Cardiac muscle cell (in vitro differentiated cells and primary cell): Measurements from ENCODE around the gene SERPINE3. TPM values are rescaled to one million over a fixed set of nuclear protein-coding genes. Genes with fewer than 3 reads are reported as not detected.

Source experiments
- DNase-seq, 2 donors: peaks; one replicate each; pipeline versions ENCODE4 v3.0.0 to v3.0.0-alpha.2; 2010 to 2017; ENCODE audit warnings: low read depth in 1 of 2, low spot score in 1 of 2
- H3K27ac ChIP-seq: fragments of 200-600 bp; sonication (generic); 2 replicates; pipeline ENCODE4 v1.5.1; 2016
- H3K27me3 ChIP-seq: fragments of 200-600 bp; sonication (generic); 2 replicates; pipeline ENCODE4 v1.6.0; 2016; ENCODE audit warnings: control low read depth
- H3K36me3 ChIP-seq: fragments of 200-600 bp; sonication (generic); 2 replicates; pipeline ENCODE4 v1.5.1; 2016; ENCODE audit warnings: control low read depth
- H3K4me1 ChIP-seq: fragments of 200-600 bp; sonication (generic); 2 replicates; pipeline ENCODE4 v1.8.1; 2017; ENCODE audit warnings: low read depth, mild to moderate bottlenecking, mixed run types
- H3K4me3 ChIP-seq: fragments of 200-600 bp; sonication (generic); 2 replicates; pipeline ENCODE4 v1.5.1; 2016; ENCODE audit warnings: mild to moderate bottlenecking
- H3K9me3 ChIP-seq: fragments of 200-600 bp; sonication (generic); 2 replicates; pipeline ENCODE4 v1.5.1; 2017; ENCODE audit warnings: low read depth, mild to moderate bottlenecking, control low read depth
- CTCF ChIP-seq: IDR thresholded peaks from 2 replicates; pipeline ENCODE4 v1.5.1; 2012; ENCODE audit warnings: low read depth, mild to moderate bottlenecking, low read length
- polyA plus RNA-seq: library from polyadenylated mRNA; unstranded; fragments of >200 nt; fragmentation: Nextera tagmentation; extraction: Ambion mirVana; gene quantifications from 2 replicates; pipeline ENCODE4 v1.2.1, GENCODE V29; 2016
- total RNA-seq: library from RNA; depleted of rRNA; stranded (reverse); fragments of >200 nt; gene quantifications from 2 replicates; pipeline ENCODE4 v1.2.3, GENCODE V29; 2016

Gene SERPINE3
- total and polyA plus RNA-seq, 2 experiments from 2014 or later: 0.74 to 0.92 TPM

DNA sequence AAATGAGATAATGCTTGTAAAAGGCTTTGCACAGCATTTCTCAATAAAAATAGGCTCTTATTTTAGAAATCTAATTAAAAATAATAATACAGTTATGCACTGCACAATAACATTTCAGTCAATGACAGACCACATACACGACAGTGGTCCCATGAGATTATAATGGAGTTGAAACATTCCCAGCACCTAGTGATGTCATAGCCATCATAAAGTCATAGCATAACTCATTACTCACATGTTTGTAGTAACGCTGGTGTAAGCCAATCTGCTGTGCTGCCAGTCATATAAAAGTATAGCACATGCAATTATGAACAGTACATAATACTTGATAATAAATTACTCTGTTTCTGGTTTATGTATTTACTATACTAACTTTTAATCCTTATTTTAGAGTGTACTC is 12.7 kb upstream of the SERPINE3 start:
- Histone ChIP-seq H3K9me3 (no peaks in the 10 kb centered on the region), H3K4me3 (no peak overlapping the region), H3K27ac (no peak overlapping the region), H3K27me3 (no peaks in the 10 kb centered on the region), H3K4me1 (no peaks in the 10 kb centered on the region), H3K36me3 (no peaks in the 10 kb centered on the region)
- no peak for TF ChIP-seq CTCF
- no peak for DNase-seq

GRCh38 chr13:51327961-51328360 is 11.5 kb upstream of the SERPINE3 start:
- H3K36me3 ChIP-seq: no peaks in the 10 kb centered on the region
- no peaks in the 10 kb centered on the region for H3K9me3 ChIP-seq
- DNase-seq: no peak
- no peak overlapping the region for H3K27ac ChIP-seq
- no peak for TF ChIP-seq CTCF
- H3K4me1 ChIP-seq: no peaks in the 10 kb centered on the region
- no peaks in the 10 kb centered on the region for H3K27me3 ChIP-seq
- H3K4me3 ChIP-seq: no peak overlapping the region

GRCh38 chr13:51328488-51328887 is 11.0 kb upstream of the SERPINE3 start:
- no peak overlapping the region for H3K27ac ChIP-seq
- no peaks in the 10 kb centered on the region for H3K9me3 ChIP-seq
- no peak for TF ChIP-seq CTCF
- no peaks in the 10 kb centered on the region for H3K27me3 ChIP-seq
- H3K36me3 ChIP-seq: no peaks in the 10 kb centered on the region
- H3K4me3 ChIP-seq: no peak overlapping the region
- DNase-seq: no peak
- no peaks in the 10 kb centered on the region for H3K4me1 ChIP-seq

DNA sequence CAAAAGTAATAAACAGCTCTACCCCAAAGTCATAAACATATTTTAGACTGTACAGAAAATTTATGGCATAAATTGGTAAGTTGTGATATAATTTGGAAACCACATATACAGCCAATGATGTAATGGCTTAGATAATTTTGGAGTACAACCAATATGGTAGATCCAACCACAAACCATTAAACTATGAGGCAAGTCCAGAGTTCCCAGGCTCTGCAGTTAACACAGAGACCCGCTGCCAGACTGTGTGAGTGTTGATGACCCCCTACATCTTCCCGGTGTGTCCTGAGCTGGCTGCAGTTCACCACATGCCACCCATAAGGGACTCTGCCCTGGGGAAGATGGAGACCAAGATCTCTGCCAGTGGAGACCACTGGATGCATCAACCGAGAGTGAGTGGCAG is 9.9 kb upstream of the SERPINE3 start:
- no peaks in the 10 kb centered on the region for H3K27me3 ChIP-seq
- TF ChIP-seq CTCF: no peak
- no peak for DNase-seq
- no peak overlapping the region for H3K27ac ChIP-seq
- H3K9me3 ChIP-seq: no peaks in the 10 kb centered on the region
- no peak overlapping the region for H3K4me3 ChIP-seq
- H3K36me3 ChIP-seq: no peaks in the 10 kb centered on the region
- no peaks in the 10 kb centered on the region for H3K4me1 ChIP-seq

GRCh38 chr13:51330791-51331190 is 8.7 kb upstream of the SERPINE3 start:
- no peak overlapping the region for H3K27ac ChIP-seq
- no peak for TF ChIP-seq CTCF
- no peaks in the 10 kb centered on the region for H3K4me1 ChIP-seq
- DNase-seq: peak in 1 of 2 donors; percentile 73
- no peak overlapping the region for H3K4me3 ChIP-seq
- H3K36me3 ChIP-seq: no peaks in the 10 kb centered on the region
- no peaks in the 10 kb centered on the region for H3K27me3 ChIP-seq
- H3K9me3 ChIP-seq: no peaks in the 10 kb centered on the region

DNA sequence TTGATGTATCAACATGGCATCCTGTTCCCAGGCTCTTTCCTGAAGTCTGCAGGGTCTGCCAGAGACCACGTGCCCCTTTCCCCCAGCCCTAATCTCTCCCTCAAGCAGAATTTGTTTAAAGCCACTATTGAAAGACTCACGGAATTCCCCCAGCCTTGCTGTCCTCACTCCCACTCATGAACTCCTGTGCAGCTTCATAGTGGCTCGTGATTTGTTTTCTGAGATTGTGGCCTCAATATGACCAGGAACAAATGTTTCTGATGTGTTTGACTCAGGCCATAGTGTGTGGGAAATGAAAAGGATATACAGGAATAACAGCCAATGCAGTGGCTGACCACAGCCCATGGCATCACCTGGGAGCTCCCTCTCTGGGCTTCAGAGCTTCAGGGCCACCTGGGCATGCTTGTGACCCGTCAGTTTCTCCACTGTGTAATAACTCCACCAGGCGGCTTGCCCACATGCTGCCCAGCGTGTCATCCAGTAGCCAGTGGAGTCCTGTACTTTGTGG is 8.1 kb upstream of the SERPINE3 start:
- Histone ChIP-seq H3K4me1 (no peaks in the 10 kb centered on the region), H3K27me3 (no peaks in the 10 kb centered on the region), H3K36me3 (no peaks in the 10 kb centered on the region), H3K4me3 (no peak overlapping the region), H3K27ac (no peak overlapping the region), H3K9me3 (no peaks in the 10 kb centered on the region)
- DNase-seq: peak in 1 of 2 donors; percentile 27
- no peak for TF ChIP-seq CTCF
